OCI-LY3 (cell line): Measurements from ENCODE around the gene WDFY1.

Experiments
- H2AFZ ChIP-seq: fragments of 200-600, 300-600 bp; shearing (Covaris generic); 2 replicates; pipeline ENCODE4 v1.6.0; 2014; ENCODE audit warnings: antibody characterized with exemption, low read depth, low read length
- H3K27ac ChIP-seq: fragments of 200-600, 300-600 bp; sonication (generic); 2 replicates; pipeline ENCODE4 v1.5.1; 2014; ENCODE audit warnings: mild to moderate bottlenecking, low read length, moderate library complexity, mixed read lengths
- H3K27me3 ChIP-seq: fragments of 200-600, 300-600 bp; sonication (generic); 2 replicates; pipeline ENCODE4 v1.6.1; 2014; ENCODE audit warnings: low read depth, low read length, mixed read lengths
- H3K36me3 ChIP-seq: fragments of 200-600, 300-600 bp; sonication (generic); replicated peaks from 2 replicates; pipeline ENCODE3; 2014; ENCODE audit warnings: low read depth, low read length, mixed read lengths
- H3K4me1 ChIP-seq: fragments of 300-600, 200-600 bp; sonication (generic); 2 replicates; pipeline ENCODE4 v1.6.1; 2014; ENCODE audit warnings: low read length, mixed read lengths
- H3K4me2 ChIP-seq: fragments of 200-600, 300-600 bp; sonication (generic); 2 replicates; pipeline ENCODE4 v1.6.1; 2014; ENCODE audit warnings: low read length, mixed read lengths
- H3K4me3 ChIP-seq: fragments of 300-600, 200-600 bp; sonication (generic); 2 replicates; pipeline ENCODE4 v1.5.1; 2014; ENCODE audit warnings: antibody characterized with exemption, mild to moderate bottlenecking, low read length, moderate library complexity
- H3K79me2 ChIP-seq: fragments of 300-600, 200-600 bp; shearing (Covaris generic); 2 replicates; pipeline ENCODE4 v1.6.1; 2014; ENCODE audit warnings: mild to moderate bottlenecking, low read length, mixed read lengths
- H3K9ac ChIP-seq: fragments of 300-600, 200-600 bp; shearing (Covaris generic); 2 replicates; pipeline ENCODE4 v1.6.0; 2014; ENCODE audit warnings: mild to moderate bottlenecking, low read length, moderate library complexity
- H3K9me3 ChIP-seq: fragments of 200-600, 300-600 bp; shearing (Covaris generic); 2 replicates; pipeline ENCODE4 v1.6.1; 2014; ENCODE audit warnings: low read length, mixed read lengths; ENCODE audit not compliant: insufficient read depth
- H4K20me1 ChIP-seq: fragments of 200-600, 300-600 bp; sonication (generic); 2 replicates; pipeline ENCODE4 v1.6.1; 2016; ENCODE audit warnings: low read length, mixed read lengths; ENCODE audit not compliant: insufficient read depth
- CTCF ChIP-seq: fragments of 200-600, 300-600 bp; sonication (generic); IDR thresholded peaks from 2 replicates; pipeline ENCODE4 v1.5.1; 2014; ENCODE audit warnings: antibody characterized with exemption, low read length, low read depth
- EZH2phosphoT487 ChIP-seq: fragments of 200-600 bp; shearing (Covaris generic); IDR thresholded peaks from 2 replicates; pipeline ENCODE4 v1.6.1; 2018; ENCODE audit warnings: antibody characterized with exemption, mixed run types, low read depth

WDFY1 gene

DNA sequence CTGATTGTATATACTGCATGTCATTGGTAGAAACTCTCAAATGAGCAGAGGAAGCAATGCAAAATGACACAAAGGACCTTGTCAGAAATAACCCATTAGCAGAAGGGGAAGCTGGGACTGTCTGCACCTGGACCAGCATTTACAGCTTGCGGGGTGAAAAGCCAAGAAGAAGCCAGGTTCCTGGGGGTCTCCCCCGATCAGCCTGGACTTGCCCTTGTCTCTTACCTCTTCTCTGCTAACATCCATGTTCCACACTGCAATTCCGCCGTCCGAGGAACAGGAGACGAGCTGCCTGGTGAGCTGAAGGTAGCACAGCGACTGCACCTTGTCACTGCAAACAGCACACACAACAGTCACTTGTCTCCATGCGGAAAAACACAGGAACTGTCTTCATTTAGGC, 51.1 kb downstream of the WDFY1 start:
- H3K27me3 ChIP-seq: no peaks in the 10 kb centered on the region
- peak overlapping the region; percentile 81 for H3K4me2 ChIP-seq
- H2AFZ ChIP-seq: no peak overlapping the region
- no peaks in the 10 kb centered on the region for H3K79me2 ChIP-seq
- peak overlapping the region; percentile 14 for H3K4me3 ChIP-seq
- H4K20me1 ChIP-seq: no peaks in the 10 kb centered on the region
- H3K4me1 ChIP-seq: peaks cover 65% of the 10 kb centered on the region
- H3K36me3 ChIP-seq: peaks cover 41% of the 10 kb centered on the region
- TF ChIP-seq EZH2phosphoT487 (no peak), CTCF (no peak)
- no peak overlapping the region for H3K9ac ChIP-seq
- H3K27ac ChIP-seq: peak overlapping the region; percentile 72
- H3K9me3 ChIP-seq: no peaks in the 10 kb centered on the region

DNA sequence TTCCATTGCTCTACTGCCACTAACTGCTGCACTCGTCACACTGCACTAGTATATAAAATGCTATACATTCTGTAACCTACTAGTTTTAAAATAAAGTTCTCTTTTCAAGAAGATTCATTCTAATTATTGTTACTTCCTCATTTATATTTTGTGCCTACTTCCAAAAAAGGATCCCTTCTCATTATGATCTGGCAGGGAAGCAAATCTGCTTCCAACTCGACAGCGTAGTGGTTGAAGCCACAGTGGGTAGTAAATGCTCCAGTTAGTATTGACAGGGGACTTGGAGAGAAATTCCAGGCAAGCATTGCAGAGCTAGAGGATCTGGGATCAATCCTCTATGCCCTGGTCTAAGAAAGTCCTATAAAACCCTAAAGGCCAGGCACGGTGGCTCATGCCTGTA, 54.4 kb downstream of the WDFY1 start:
- H2AFZ ChIP-seq: no peak overlapping the region
- H3K79me2 ChIP-seq: no peaks in the 10 kb centered on the region
- H3K27ac ChIP-seq: no peak overlapping the region
- no peak overlapping the region for H3K4me3 ChIP-seq
- no peaks in the 10 kb centered on the region for H3K9me3 ChIP-seq
- H3K27me3 ChIP-seq: no peaks in the 10 kb centered on the region
- H3K4me2 ChIP-seq: no peak overlapping the region
- no peak overlapping the region for H3K9ac ChIP-seq
- peaks cover 24% of the 10 kb centered on the region for H3K36me3 ChIP-seq
- no peak for TF ChIP-seq CTCF
- TF ChIP-seq EZH2phosphoT487: no peak
- H4K20me1 ChIP-seq: no peaks in the 10 kb centered on the region
- peaks cover 49% of the 10 kb centered on the region for H3K4me1 ChIP-seq

GRCh38 chr2:223889229-223889628, 55.9 kb downstream of the WDFY1 start:
- no peak overlapping the region for H3K4me3 ChIP-seq
- peaks cover 47% of the 10 kb centered on the region for H3K4me1 ChIP-seq
- no peaks in the 10 kb centered on the region for H3K27me3 ChIP-seq
- H3K36me3 ChIP-seq: peaks cover 24% of the 10 kb centered on the region
- no peak overlapping the region for H3K27ac ChIP-seq
- H3K4me2 ChIP-seq: no peak overlapping the region
- no peaks in the 10 kb centered on the region for H3K79me2 ChIP-seq
- no peak for TF ChIP-seq EZH2phosphoT487
- TF ChIP-seq CTCF: no peak
- no peak overlapping the region for H3K9ac ChIP-seq
- H2AFZ ChIP-seq: no peak overlapping the region
- H4K20me1 ChIP-seq: no peaks in the 10 kb centered on the region
- H3K9me3 ChIP-seq: no peaks in the 10 kb centered on the region

DNA sequence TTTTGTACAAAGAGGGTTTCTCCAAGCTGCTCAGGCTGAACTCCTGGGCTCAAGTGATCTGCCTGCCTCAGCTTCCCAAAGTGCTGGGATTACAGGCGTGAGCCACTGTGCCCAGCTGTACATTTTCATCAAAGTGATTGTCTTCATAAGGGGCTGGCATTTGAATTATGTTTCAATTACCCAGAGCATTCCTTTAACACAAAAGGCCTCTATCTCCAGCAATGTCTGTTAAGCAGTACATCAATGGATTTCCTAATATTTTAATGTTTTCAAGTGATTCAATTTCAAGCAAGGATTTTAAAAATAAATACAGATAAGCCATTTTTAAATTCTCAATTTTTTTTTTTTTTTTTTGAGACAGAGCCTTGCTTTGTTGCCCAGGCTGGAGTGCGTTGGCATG, 56.9 kb downstream of the WDFY1 start:
- Histone ChIP-seq H3K36me3 (peaks cover 22% of the 10 kb centered on the region), H3K9me3 (no peaks in the 10 kb centered on the region), H3K9ac (no peak overlapping the region), H3K4me3 (no peak overlapping the region), H2AFZ (no peak overlapping the region), H3K4me2 (no peak overlapping the region), H3K79me2 (no peaks in the 10 kb centered on the region), H3K4me1 (peaks cover 42% of the 10 kb centered on the region), H3K27ac (no peak overlapping the region), H3K27me3 (no peaks in the 10 kb centered on the region), H4K20me1 (no peaks in the 10 kb centered on the region)
- TF ChIP-seq EZH2phosphoT487 (no peak), CTCF (no peak)
